Colon (tissue), 2 donors: ENCODE measurements around the gene DCTPP1.

Experiments
- FAIRE-seq: peaks from 2 replicates; lab custom pipeline; 2012; peaks lifted over from hg19 to GRCh38; lab: Jason Lieb, UNC
- donor health status: control.
- donor health status: control.

DCTPP1 gene

DNA sequence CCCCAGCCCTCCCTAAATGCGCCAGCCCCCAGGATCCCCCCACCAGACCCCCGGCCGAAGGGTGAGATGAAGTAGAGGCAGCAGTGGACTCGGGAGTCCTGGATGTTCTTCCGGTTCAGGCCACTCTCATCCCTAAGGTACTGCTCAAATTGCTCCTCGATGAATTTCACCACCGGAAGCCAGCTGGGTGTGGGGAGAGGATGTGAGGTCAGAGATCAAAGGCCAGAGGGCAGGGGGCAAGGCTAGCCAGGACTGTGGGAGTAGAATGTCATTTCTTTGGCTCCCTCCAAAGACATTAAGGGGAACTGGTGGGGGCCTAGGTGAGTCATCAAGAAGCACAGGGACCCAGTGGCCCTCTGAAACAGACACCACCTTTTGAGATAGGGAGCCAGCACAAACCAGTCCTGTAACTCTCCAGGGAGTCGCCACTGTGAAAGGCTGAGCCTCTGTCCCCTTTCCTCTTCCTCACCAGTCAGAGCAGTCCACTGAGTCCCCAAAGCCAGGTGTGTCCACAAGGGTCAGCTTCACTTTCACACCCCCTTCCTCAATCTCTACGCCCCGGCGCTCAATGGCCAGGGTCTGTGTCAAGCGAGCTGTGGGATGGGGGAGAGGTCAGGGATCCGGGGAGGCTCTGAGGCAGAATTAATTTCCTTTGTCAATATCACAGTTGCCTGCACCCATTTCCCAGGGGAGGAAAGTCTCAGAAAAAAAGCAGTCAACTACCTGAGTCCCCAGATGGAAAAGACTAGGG lies 48.4 kb downstream of the DCTPP1 start:
- FAIRE-seq: no peak

DNA sequence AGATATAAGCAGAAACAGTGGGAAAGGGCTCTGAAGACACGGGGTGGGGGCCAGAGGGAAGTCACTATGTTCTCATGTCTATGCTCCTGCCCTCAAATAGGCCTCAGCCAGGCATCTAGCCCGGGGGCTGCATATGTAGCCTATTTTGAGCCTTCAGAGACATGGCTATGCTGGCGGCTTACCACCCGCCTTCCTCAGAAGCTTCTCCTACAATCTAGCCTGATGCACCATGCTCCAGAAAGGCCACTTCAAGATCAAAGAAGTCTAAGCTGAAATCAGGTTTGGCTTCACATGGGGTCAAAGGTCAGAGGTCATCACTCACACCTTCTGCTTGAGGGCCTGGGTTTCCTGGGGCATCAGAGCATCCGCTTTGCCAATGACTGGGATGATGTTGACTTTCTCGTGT lies 49.0 kb downstream of the DCTPP1 start:
- no peak for FAIRE-seq

- FAIRE-seq: no peak
These were observed 49.6 kb downstream of the DCTPP1 start for GRCh38 chr16:30380072-30380802.

GRCh38 chr16:30379158-30379783 lies 50.6 kb downstream of the DCTPP1 start:
- no peak for FAIRE-seq

DNA sequence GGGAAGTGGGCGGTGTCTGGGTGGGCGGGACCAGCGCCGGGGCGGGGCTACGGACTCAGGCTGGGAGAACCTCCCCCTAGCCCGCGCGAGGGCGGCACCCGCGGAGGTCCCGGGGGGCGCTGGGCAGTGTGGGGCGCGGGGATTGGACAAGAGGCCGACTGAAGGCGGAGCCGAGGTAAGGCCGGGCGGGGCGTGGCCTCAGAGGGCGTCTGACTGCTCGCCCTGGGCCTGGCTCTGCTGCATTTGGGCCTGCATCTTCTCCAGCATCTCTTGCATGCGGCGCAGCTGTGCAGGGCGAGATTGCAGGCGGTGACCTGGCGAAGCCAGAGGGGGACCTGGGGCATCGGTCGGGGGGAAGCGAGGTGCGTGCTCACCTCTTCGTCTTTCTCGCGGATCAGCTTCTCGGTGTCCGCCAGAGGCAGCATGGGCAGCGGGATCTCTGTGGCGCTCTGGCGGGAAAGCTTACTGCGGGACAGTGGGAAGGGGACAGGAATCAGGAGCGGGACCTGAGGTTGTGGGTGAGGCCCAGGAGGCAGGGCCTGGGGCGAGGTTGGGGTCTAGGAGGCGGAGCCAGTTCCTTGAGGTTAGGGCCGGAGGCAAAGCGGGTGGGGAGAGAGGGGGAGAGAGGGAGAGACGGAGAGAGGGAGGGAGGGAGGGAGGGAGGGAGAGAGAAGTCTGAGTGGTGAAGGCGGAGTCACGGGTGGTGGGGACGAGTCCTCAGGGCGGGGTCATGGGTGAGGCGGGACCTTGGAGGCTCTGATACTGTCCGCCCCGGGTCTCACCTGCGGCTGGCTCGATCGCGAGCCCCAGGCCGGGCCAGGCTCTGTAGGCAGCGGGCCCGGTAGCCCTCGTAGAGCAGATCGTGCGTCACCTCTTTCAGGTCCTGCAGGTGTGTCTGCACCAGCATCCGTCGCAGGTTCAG lies 51.3 kb downstream of the DCTPP1 start:
- FAIRE-seq: no peak

DNA sequence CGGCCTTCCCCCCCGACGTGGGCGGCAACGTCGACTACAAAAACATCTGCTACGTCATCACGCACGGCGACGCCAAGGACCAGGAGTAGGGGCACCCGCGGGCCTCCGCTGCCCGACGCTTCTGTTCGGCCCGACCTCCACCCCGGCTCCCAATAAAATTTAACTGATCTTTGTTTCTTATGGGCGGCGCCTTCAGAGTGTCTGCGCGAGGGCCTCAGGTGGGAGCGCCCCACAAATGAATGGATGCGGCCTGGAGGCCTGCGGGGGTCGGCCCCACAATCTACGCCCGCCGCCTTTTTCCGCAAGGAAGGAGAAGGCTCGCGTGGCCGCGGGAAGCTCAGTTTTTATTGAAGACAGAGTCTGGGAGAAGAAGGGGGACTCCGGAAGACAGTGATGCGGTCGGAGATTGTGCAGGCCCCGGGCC lies 52.0 kb downstream of the DCTPP1 start:
- FAIRE-seq: no peak

DNA sequence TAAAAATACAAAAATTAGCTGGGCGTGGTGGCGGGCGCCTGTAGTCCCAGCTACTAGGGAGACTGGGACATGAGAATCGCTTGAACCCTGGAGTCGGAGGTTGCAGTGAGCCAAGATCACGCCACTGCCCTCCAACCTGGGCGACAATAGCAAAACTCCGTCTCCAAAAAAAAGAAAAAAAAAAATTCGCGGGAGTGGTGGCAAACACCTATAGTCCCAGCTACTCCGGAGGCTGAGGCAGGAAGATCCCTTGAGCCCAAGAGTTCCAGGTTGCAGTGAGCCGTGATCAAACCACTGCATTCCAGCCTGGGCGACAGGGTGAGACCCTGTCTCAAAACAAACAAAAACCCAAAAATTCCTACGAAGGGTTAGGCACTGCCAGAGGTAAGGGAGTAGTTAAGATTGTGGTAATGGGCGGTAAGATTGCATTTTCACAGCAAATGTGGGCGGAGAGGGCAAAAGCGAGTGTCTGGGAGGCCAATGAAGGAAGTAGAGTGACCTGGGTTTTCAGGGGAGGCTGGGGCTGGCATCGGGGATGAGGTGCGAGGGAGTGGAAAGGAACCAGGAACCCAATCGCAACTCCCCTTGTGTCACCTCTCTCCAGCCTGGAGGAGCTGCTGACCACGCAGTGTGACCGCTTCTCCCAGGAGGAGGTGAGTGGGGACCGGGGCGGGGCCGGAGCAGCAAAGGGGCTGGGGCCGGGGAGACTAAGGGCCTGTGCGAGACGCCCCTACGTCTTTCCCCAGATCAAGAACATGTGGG lies 52.6 kb downstream of the DCTPP1 start:
- no peak for FAIRE-seq

DNA sequence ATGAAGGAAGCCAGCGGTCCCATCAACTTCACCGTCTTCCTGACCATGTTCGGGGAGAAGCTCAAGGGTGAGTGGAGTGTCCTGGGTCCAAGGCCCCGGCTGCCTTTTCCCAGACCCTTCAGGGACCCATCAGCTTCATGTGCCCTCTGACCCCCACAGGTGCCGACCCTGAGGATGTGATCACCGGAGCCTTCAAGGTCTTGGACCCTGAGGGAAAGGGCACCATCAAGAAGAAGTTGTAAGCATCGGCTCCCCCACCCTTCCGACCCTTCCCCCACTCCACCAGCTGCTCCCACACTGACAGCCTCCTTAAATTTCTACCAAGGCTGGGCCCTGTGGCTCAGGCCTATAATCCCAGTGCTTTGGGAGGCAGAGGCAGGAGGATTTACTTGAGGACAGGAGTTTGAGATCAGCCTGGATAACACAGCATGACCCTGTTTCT lies 53.3 kb downstream of the DCTPP1 start:
- no peak for FAIRE-seq

DNA sequence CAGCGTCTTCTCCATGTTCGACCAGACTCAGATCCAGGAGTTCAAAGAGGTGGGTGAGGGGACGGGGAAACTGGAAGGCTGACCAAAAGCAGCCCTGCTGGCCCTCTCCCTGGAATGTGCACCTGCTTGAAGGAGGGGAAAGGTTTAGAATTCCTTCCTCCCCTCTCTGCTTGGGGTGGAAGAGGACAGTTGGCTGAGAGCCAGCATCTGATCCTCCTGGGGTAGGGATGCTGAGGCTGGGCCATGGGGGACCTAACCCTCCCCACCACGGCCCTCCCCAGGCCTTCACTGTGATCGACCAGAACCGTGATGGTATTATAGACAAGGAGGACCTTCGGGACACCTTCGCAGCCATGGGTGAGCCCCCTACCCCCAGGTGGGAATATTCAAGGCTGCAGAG lies 54.0 kb downstream of the DCTPP1 start:
- no peak for FAIRE-seq

DNA sequence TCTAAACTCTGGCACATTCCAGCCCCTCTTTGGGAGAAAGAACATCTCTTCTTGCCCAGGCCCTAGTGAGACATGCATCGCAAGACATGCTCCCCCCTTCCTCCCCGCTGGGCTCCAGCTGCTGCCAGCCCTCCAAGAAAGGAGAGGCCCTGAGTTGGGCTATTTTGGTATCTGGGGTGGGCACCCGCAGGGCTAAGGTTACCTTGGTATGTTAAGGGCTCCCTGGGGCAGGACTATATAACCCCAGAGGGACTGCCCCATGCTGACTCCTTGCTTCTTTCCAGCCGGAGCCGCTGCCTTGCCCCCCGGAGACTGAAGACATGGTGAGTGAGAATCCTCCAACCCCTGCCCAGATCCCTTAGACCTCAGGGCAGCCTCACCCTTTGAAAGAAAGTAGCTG lies 55.3 kb downstream of the DCTPP1 start, which contains the start of gene MYL11:
TSS of gene MYL11 (plus strand) at position 265 of the 400 bp plus-strand sequence. CDS start at position 321, 56 bp downstream.
- no peak for FAIRE-seq
